Ascending aorta (tissue), 2 donors: Measurements from ENCODE around the gene DNAI4. TPM values are rescaled to one million over a fixed set of nuclear protein-coding genes. Genes with fewer than 3 reads are reported as not detected.

ENCODE experiments used
- DNase-seq, 2 donors: peaks; one replicate each; pipeline ENCODE4 v3.0.0-alpha.2; 2019; ENCODE audit warnings: low spot score in 2 of 2
- H3K27ac ChIP-seq, 2 donors: fragments of 200-600 bp; sonication (generic); one replicate each; pipeline ENCODE4 v1.5.1; 2016 to 2017; ENCODE audit warnings: mild to moderate bottlenecking in 1 of 2
- H3K27me3 ChIP-seq: fragments of 200-600 bp; sonication (generic); one replicate; pipeline ENCODE4 v1.5.1; 2017
- H3K36me3 ChIP-seq, 2 donors: fragments of 200-600 bp; sonication (generic); one replicate each; pipeline ENCODE4 v1.5.1; 2016
- H3K4me1 ChIP-seq, 2 donors: fragments of 200-600 bp; sonication (generic); one replicate each; pipeline ENCODE4 v1.5.1; 2016 to 2017; ENCODE audit warnings: mild to moderate bottlenecking in 1 of 2
- H3K4me3 ChIP-seq, 2 donors: fragments of 200-600 bp; sonication (generic); one replicate each; pipeline ENCODE4 v1.5.1; 2016 to 2017; ENCODE audit warnings: mild to moderate bottlenecking in 1 of 2
- H3K9me3 ChIP-seq, 2 donors: fragments of 200-600 bp; sonication (generic); one replicate each; pipeline ENCODE4 v1.5.1; 2016
- intact Hi-C: fragments of 100-400 bp; cut with DNase I; formaldehyde crosslinking; loops from one replicate; pipeline ENCODE4 v1.15.1; 2023
- total RNA-seq: library from RNA; depleted of rRNA; stranded (reverse); fragments of >200 nt; gene quantifications from one replicate; pipeline ENCODE4 v1.1.0, GENCODE V29; 2016
- TF ChIP-seq, protein P1 (sequence below), 3 experiments: fragments of 200-600 bp in 2 of 3; fragments of 450-650 bp in 1 of 3; sonication (generic) in 2 of 3; IDR thresholded peaks; one replicate each; pipeline ENCODE4 v1.5.1; 2016 to 2019; ENCODE audit warnings: antibody characterized with exemption in 3 of 3, mild to moderate bottlenecking in 1 of 3, moderate library complexity in 1 of 3

DNAI4 gene
- total RNA-seq, 1 donor from 2014 or later = not detected

- no peak for DNase-seq
- Histone ChIP-seq H3K27ac (no peak overlapping the region), H3K4me3 (no peak overlapping the region), H3K36me3 (no peaks in the 10 kb centered on the region), H3K27me3 (no peaks in the 10 kb centered on the region), H3K9me3 (no peaks in the 10 kb centered on the region), H3K4me1 (no peaks in the 10 kb centered on the region)
- intact Hi-C loops = no loop called here
- TF ChIP-seq, protein P1, sequence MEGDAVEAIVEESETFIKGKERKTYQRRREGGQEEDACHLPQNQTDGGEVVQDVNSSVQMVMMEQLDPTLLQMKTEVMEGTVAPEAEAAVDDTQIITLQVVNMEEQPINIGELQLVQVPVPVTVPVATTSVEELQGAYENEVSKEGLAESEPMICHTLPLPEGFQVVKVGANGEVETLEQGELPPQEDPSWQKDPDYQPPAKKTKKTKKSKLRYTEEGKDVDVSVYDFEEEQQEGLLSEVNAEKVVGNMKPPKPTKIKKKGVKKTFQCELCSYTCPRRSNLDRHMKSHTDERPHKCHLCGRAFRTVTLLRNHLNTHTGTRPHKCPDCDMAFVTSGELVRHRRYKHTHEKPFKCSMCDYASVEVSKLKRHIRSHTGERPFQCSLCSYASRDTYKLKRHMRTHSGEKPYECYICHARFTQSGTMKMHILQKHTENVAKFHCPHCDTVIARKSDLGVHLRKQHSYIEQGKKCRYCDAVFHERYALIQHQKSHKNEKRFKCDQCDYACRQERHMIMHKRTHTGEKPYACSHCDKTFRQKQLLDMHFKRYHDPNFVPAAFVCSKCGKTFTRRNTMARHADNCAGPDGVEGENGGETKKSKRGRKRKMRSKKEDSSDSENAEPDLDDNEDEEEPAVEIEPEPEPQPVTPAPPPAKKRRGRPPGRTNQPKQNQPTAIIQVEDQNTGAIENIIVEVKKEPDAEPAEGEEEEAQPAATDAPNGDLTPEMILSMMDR (IDR thresholded peaks at IDR 0.05) = no peak
These were observed 71.3 kb downstream of the DNAI4 start for GRCh38 chr1:66853379-66853778.

GRCh38 chr1:66852870-66853269, 71.8 kb downstream of the DNAI4 start:
- TF ChIP-seq, protein P1 (IDR thresholded peaks at IDR 0.05) = no peak
- Histone ChIP-seq H3K27ac (no peak overlapping the region), H3K9me3 (no peaks in the 10 kb centered on the region)

GRCh38 chr1:66850989-66851388, 73.7 kb downstream of the DNAI4 start:
- Histone ChIP-seq H3K4me1 (no peaks in the 10 kb centered on the region), H3K27ac (no peak overlapping the region), H3K9me3 (no peaks in the 10 kb centered on the region), H3K36me3 (no peaks in the 10 kb centered on the region), H3K27me3 (no peaks in the 10 kb centered on the region), H3K4me3 (no peak overlapping the region)
- TF ChIP-seq, protein P1 (IDR thresholded peaks at IDR 0.05) = no peak
- DNase-seq = no peak
- intact Hi-C loops = no loop called here

More at GRCh38 chr1:66852870-66853269, 71.8 kb downstream of the DNAI4 start:
- Histone ChIP-seq H3K4me1 (no peaks in the 10 kb centered on the region), H3K4me3 (no peak overlapping the region), H3K27me3 (no peaks in the 10 kb centered on the region), H3K36me3 (no peaks in the 10 kb centered on the region)
- intact Hi-C loops = no loop called here
- no peak for DNase-seq

DNA sequence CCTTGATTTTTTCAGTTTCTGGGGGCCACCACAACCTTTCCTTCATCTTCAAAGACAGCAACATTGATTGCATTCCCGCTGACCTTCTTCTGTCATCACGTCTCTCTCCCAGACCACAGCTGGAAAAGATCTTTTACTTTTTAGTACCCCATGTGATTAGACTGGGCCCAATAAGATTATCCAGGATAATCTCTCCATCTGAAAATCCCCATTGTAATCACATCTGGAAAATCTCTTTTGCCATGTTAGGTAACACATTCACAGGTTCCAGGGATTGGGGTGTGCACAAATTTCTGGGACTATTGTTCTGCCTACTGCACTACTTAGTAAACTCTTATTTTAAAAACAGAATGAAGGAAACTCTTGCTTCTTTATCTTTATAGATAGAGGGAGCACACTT, 76.5 kb downstream of the DNAI4 start:
- Histone ChIP-seq H3K27ac (no peak overlapping the region), H3K9me3 (no peaks in the 10 kb centered on the region), H3K4me3 (no peak overlapping the region), H3K27me3 (no peaks in the 10 kb centered on the region), H3K36me3 (no peaks in the 10 kb centered on the region), H3K4me1 (no peaks in the 10 kb centered on the region)
- TF ChIP-seq, protein P1 (IDR thresholded peaks at IDR 0.05) = no peak
- intact Hi-C loops = no loop called here
- DNase-seq = no peak

DNA sequence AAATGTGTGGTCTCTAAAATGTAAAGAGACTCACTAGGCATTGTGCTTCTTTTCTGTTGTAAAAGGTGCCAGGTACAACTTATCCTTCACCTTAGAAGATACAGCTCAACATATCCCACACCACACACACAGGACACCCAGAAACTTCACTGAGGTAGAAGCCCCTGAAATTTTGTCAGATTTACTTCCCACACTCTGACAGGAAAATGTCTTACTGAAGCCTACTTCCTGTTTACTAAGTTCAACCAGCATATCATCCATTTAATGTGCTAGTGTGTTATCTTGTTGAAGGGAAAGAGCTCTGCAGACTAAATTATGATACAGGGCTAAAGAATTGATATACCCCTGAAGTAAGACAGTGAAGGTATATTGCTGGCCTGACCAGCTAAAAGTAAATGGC, 83.7 kb downstream of the DNAI4 start:
- Histone ChIP-seq H3K9me3 (no peaks in the 10 kb centered on the region), H3K27me3 (no peaks in the 10 kb centered on the region), H3K36me3 (no peaks in the 10 kb centered on the region), H3K4me1 (no peaks in the 10 kb centered on the region), H3K27ac (no peak overlapping the region), H3K4me3 (no peak overlapping the region)
- intact Hi-C loops = no loop called here
- TF ChIP-seq, protein P1 (IDR thresholded peaks at IDR 0.05) = no peak
- DNase-seq = no peak

- TF ChIP-seq, protein P1 (IDR thresholded peaks at IDR 0.05) = no peak
- H3K27me3 ChIP-seq = no peaks in the 10 kb centered on the region
- no peaks in the 10 kb centered on the region for H3K36me3 ChIP-seq
- no peak overlapping the region for H3K4me3 ChIP-seq
- intact Hi-C loops = no loop called here
- H3K27ac ChIP-seq = no peak overlapping the region
- DNase-seq = no peak
- H3K9me3 ChIP-seq = no peaks in the 10 kb centered on the region
- H3K4me1 ChIP-seq = no peaks in the 10 kb centered on the region
These were observed 89.7 kb downstream of the DNAI4 start for GRCh38 chr1:66834926-66835325.
